Astrocyte (in vitro differentiated cells and primary cell): ENCODE measurements around the gene CCDC190.

Source experiments
- CTCF ChIP-seq: IDR thresholded peaks from 2 replicates; pipeline ENCODE4 v1.5.1; 2011; ENCODE audit warnings: low read depth, mild to moderate bottlenecking, inconsistent platforms, low read length, moderate library complexity; ENCODE audit not compliant: insufficient read depth
- EZH2 ChIP-seq: IDR thresholded peaks from 2 replicates; pipeline ENCODE4 v1.6.1; 2012; ENCODE audit warnings: mild to moderate bottlenecking, low read length, inconsistent platforms; ENCODE audit not compliant: insufficient read depth

GRCh38 chr1:162823231-162823630, 37.7 kb downstream of the CCDC190 start:
- TF ChIP-seq EZH2, result no peak
- no peak for TF ChIP-seq CTCF
